Keratinocyte (primary cell): ENCODE results near the gene MPV17L.

ENCODE experiments used
- CTCF ChIP-seq, 3 experiments: IDR thresholded peaks in 1 of 3; conservative IDR thresholded peaks in 1 of 3; optimal IDR thresholded peaks in 1 of 3; 2 replicates in 2 of 3; 3 replicates in 1 of 3; pipeline versions ENCODE3 to v1.5.1; 2011; ENCODE audit warnings: low read length in 3 of 3, mild to moderate bottlenecking in 3 of 3, moderate library complexity in 2 of 3, control low read depth in 1 of 3, inconsistent platforms in 1 of 3; ENCODE audit not compliant: insufficient read depth in 2 of 3; ENCODE audit errors: extremely low read depth in 1 of 3
- EZH2 ChIP-seq: IDR thresholded peaks from one replicate; pipeline ENCODE4 v1.6.1; 2012; ENCODE audit warnings: inconsistent platforms, mild to moderate bottlenecking, low read length, moderate library complexity

- TF ChIP-seq EZH2 (no peak), CTCF (optimal IDR thresholded peaks at IDR 0.05 in 1 of 3, IDR thresholded peaks at IDR 0.05 in 1 of 3, conservative IDR thresholded peaks at IDR 0.05 in 1 of 3; ENCODE audit: extremely low read depth in 1 of 3, insufficient read depth in 2 of 3, low read length in 3 of 3) (no peak)
Observed at GRCh38 chr16:15404792-15405191, 9.2 kb downstream of the MPV17L start.
